GM19035 (cell line): Measurements from ENCODE around the gene DGKQ.
"Not testable (repeated sequence)": the region's sequence is repeated elsewhere in the genome, so short reads cannot be mapped to it uniquely, and the experiment has no call there.

Experiments used
- ATAC-seq: cut with Tn5 transposase; IDR thresholded peaks from one replicate; pipeline ENCODE4 v1.9.1; 2021; ENCODE audit not compliant: unreplicated experiment

The DGKQ gene

DNA sequence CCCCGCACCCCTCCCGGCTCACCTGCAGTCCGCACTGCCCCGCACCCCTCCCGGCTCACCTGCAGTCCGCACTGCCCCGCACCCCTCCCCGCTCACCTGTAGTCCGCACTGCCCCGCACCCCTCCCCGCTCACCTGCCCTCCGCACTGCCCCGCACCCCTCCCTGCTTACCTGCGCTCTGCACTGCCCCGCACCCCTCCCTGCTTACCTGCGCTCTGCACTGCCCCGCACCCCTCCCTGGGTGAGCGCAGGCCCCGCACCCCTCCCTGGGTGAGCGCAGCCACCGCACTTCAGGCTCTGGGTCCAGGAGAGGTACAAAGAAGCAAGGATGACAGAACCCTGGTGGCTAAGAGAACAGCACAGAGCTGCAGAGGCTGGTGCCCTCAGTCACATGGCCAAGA is 45.8 kb downstream of the DGKQ start:
- not testable (repeated sequence) for ATAC-seq

DNA sequence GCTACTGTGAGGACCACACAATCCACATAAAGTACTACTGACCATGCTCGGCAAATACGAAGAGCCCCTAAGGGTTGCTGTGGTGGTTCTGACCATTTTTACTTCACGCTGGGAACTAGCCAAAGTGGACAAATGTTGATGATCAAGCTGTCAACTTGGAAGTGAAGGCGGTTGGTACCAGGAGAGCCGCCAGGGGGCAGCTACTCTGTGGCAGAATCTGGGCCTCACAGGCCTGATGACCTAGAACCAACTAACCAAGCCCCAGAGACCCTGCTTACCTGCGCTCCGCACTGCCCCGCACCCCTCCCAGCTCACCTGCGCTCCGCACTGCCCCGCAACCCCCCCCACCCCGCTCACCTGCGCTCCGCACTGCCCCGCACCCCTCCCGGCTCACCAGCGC is 46.8 kb downstream of the DGKQ start:
- no peak for ATAC-seq

DNA sequence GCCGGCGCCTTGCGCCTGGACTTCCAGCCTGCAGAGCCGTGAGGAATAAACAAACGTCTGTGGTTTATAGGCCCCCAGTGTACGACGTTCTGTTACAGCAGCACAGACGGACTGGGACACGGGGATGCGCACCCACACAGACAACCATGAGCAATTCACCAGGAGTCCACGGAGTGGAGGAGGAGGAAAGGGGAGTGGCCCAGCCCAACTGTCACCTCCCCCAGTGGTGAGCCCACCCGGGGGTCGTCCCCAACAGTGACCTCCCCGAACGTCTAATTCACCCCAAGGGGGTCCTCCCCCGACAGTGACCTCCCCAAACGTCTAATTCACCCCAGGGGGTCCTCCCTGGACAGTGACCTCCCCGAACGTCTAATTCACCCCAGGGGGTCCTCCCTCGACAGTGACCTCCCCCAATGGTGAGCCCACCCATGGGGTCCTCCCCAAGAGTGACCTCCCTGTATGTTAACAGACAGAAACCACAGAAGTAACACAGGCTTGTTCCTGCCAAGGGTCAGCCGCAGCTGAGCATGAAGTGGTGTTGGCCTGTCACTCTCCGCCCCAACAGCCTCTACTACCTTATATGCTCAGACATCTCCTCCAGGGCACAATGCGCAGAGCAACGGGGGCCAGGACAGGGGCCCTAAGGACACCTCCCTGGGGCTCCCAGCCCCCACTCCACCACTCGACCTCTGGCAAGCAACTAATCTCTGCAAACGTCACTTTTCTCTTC is 47.4 kb downstream of the DGKQ start:
- no peak for ATAC-seq

DNA sequence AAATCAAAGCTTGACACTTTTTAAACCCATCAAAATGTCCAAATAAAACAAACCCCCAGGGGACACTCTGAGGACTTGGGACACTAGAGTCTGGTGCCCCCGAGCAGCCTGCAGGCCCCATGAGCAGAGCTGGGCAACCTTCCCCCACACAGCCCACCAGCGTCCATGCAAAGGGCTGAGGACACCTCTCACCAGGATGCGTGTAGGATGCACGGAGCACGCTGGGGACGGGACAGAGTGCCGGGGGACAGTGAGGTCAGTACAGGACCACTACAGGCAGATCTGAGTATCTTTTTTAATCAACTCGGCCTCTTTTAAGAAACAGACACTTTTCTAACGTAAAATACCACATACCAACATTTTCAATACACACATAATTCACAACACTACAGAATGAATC is 48.2 kb downstream of the DGKQ start:
- ATAC-seq = no peak

DNA sequence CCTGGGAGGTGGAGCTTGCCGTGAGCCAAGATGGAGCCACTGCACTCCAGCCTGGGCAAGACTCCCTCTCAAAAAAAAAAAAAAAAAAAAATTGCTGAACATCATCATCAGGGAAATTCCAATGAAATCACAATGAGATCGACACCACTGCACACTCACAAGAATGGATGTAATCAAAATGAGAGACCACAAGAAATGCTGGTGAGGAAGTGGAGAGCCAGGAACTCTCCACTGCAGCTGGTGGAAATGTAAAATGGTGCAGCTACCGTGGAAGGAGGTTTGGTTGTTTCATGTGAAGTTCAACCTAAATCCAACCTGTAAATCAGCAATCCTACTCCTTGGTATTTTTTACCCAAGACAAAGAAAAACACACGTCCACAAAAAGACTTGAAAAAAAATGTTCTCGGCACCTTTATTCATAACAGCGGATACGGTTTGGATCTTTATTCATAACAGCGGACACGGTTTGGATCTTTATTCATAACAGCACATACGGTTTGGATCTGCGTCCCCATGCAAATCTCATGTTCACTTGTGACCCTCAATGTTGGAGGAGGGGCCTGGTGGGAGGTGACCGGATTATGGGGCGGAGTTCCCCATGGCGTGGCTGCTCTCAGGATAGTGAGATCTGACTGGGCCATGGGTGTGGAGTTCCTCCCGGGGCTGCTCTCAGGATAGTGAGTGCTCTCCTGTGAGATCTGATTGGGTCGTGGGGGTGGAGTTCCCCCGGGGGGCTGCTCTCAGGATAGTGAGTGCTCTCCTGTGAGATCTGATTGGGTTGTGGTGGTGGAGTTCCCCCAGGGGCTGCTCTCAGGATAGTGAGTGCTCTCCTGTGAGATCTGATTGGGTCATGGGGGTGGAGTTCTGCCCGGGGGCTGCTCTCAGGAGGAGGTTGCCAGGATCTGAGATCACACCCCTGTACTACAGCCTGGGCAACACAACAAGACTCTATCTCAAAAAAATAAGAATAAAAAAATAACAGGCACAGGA is 49.0 kb downstream of the DGKQ start:
- no peak for ATAC-seq

GRCh38 chr4:921830-922331 is 51.5 kb downstream of the DGKQ start:
- no peak for ATAC-seq

DNA sequence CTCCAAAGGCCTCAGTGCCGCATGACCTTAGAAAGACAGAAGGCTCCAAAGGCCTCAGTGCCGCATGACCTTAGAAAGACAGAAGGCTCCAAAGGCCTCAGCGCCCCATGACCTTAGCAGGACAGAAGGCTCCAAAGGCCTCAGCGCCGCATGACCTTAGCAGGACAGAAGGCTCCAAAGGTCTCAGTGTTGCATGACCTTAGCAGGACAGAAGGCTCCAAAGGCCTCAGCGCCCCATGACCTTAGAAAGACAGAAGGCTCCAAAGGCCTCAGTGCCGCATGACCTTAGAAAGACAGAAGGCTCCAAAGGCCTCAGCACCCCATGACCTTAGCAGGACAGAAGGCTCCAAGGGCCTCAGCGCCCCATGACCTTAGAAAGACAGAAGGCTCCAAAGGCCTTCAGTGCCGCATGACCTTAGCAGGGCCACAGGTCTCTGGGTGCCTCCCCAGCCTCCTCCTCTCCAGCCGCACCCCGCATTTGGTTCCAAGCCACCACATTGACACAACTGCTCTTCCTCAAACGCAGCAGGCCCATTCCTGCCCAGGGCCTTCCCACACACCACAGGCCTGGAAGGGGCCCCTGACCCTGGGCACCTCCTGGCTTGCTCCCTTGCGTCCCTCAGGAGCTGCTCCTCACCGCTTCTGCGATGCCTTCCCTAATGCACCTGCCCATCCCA is 54.2 kb downstream of the DGKQ start:
- ATAC-seq = not testable (repeated sequence)

DNA sequence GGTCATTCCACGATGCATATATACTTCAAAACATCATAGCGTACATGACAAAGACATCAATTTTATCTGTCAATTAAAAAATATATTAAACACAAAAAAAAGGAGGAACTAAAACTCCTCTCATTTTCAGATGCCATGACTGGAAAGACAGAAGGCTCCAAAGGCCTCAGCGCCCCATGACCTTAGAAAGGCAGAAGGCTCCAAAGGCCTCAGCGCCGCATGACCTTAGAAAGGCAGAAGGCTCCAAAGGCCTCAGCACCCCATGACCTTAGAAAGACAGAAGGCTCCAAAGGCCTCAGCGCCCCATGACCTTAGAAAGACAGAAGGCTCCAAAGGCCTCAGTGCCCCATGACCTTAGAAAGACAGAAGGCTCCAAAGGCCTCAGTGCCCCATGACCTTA is 54.8 kb downstream of the DGKQ start:
- ATAC-seq = not testable (repeated sequence)

DNA sequence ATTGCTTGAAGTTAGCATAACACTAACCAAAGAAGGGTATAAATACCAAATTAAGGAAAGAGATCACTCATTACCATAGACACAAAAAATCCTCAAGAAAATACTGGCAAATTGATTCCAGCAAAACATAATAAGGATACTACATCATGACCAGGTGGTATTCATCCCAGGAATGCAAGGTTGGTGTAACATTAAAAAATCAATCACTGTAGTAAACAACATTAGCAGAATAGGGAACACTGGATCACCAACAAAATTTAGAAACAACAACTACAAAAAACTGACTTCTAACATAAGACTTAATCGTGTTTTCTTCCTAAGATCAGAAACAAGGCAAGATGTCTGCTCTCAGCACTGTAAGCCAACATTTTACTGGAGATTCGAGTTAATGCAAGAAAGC is 55.4 kb downstream of the DGKQ start:
- ATAC-seq = no peak

DNA sequence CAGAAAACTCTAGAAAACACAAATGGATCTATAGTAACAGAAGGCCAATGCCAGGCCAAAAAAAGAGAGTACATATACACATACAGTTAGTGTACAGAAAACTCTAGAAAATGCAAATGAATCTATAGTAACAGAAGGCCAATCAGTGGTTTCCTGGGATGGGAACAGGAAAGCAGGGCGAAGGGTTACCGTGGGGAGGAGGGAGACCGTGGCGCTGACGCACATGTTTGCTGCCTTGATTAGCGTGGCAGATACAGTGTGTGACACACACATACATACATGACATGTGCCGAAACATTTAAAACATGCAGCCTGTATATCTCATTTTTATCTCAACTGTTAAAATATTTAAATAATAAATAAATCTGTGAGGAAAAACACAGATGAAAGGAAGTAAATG is 55.9 kb downstream of the DGKQ start:
- ATAC-seq = no peak

- ATAC-seq = no peak
Measured at GRCh38 chr4:915595-915994, 57.8 kb downstream of the DGKQ start.

DNA sequence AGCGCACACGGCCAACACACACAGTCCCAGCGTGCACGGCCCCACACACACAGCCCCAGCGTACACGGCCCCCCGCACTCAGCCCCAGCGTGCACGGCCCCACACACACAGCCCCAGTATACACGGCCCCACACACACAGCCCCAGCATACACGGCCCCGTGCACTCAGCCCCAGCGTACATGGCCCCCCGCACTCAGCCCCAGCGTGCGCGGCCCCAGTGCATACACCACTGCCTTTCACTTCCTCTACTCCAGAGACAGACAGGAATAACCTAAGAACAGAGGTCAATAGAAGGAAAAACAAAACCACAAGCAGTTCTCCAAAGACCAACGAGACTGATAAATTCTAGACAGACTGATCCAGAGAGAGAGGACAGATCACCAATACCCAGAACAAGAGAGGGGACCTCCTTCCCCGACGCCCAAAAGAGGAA is 58.3 kb downstream of the DGKQ start:
- ATAC-seq = no peak

GRCh38 chr4:914531-914930 is 58.8 kb downstream of the DGKQ start:
- ATAC-seq = no peak

- ATAC-seq = no peak
Measured at GRCh38 chr4:913280-913618, 60.1 kb downstream of the DGKQ start.

GRCh38 chr4:912548-913279 is 60.7 kb downstream of the DGKQ start:
- no peak for ATAC-seq

DNA sequence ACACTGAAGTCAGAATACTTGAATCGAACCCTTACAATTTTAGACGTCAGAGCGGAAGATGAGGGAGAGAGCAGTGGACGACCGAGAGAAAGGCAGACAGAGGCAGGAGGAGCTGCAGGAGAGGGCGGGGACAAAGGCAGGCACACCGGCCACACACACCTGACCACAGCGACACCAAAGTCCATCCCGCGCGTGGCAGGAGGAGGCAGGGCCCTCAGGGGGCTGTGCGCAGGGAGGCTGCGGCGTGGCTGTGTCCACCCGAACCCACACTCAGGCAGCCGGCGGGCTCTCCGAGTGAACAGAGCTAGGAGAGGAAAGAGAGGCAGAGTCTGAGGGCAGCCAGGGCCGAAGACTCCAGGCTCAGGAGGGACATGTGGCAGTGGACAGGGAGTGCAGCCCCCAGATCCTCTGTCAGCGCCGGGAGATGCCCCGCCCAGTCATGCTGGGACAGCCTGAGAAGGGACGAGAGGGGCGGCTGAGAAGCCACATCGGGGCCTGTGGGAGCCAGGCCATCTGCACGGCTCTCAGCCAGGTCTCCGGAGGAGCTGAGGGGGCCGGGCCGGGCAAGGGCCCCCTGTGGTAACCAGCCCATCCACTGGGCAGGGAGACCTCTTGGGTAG is 61.4 kb downstream of the DGKQ start:
- no peak for ATAC-seq

DNA sequence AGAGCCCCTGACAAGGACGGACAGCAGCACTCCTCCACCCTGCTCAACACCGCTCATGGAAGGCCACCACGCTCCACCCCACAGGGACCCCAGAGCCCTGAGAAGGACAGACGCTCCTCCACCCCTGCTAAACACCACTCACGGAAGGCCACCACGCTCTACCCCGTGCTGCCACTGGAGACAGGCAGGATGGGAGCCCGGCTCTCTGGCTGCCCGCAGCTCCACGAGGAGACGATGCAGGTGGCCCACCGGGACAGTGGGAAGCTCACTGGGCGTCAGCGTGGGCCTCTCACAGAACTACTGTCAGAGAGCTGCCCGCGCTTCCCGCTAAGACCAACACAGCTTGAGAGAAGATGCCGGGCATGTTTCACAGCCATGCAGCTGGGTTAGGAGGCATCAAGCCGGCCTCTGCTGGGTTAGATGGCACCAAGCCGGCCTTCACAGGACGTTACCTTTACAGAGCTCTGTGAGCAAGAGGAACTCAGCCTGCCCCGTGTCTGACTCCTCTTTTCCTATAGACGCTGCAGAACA is 62.1 kb downstream of the DGKQ start:
- no peak for ATAC-seq

DNA sequence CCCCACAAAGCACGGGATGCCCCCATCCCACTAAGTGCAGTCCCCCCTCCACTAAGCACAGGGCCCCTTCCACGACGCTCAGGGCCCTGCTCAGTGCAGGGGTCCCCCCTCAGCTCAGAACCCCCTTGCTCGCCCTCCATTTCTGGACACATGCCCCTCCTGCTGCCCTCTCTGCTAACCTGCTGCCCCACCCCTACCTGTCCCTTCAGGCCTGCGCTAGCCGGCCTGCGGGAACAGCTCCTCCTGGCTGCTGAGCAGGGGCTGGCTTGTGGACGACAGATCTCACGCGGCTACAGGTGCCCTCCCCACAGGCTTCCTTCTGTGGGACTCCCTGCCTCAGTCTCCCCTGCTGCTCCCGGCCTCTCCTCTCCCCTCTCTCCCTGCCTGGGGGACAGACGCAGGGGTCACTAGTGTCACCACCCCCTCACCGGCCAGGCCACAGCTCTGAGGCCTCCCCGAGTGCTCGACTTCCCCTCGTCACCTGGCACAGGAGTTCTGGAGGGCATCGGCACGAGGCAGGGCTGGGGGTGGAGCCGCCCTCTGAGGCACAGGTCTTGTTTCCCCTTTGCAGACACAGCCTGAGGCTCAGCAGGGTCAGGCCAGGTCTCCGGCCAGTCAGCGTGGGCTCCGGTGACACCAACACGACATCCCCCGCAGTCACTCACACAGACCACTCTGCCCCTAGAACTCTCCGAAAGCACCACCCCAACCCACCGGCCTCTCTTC is 62.8 kb downstream of the DGKQ start:
- no peak for ATAC-seq

DNA sequence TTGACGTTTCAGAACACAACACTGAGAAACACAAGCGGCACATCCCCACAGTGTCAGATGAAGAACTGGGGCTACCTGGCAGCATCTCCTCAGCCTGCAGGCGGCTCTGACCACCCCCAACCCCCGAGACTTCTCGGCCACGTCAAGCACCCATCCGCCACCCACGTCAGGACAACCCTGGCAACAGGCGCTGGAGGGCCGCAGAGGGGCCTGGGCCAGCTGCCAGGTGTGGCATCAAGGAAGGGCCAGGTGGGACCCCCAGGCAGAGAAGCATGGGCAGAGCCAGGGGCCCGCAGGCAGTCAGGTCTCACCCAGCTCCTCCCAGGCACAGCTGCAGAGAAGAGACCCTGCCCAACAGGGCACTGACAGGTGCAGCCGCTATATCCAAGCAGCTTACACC is 63.5 kb downstream of the DGKQ start:
- ATAC-seq = no peak
